GM23338 (cell line): ENCODE results near the gene PIGU.

ENCODE experiments used
- CTCF ChIP-seq, 2 experiments: fragments of 200-600 bp in 1 of 2; sonication (generic) in 1 of 2; conservative IDR thresholded peaks; 2 replicates each; pipeline versions ENCODE4 v1.5.1 to v1.6.1; 2016 to 2017; ENCODE audit warnings: antibody characterized with exemption in 2 of 2, low read depth in 2 of 2, mild to moderate bottlenecking in 2 of 2, moderate library complexity in 1 of 2
- EZH2phosphoT487 ChIP-seq: fragments of 200-600 bp; sonication (generic); IDR thresholded peaks from one replicate; pipeline ENCODE4 v1.8.1; 2018; ENCODE audit warnings: antibody characterized with exemption; ENCODE audit not compliant: unreplicated experiment
- JUNB ChIP-seq: IDR thresholded peaks from one replicate; pipeline ENCODE4 v1.6.1; 2016; ENCODE audit warnings: antibody characterized with exemption; ENCODE audit not compliant: unreplicated experiment
- POLR2AphosphoS5 ChIP-seq: IDR thresholded peaks from 2 replicates; pipeline ENCODE4 v1.6.1; 2016; ENCODE audit warnings: antibody characterized with exemption, low read depth

GRCh38 chr20:34561661-34562060 lies 115.2 kb downstream of the PIGU start:
- no peak for TF ChIP-seq CTCF (conservative IDR thresholded peaks at IDR 0.05; ENCODE audit: low read depth in 2 of 2)
- TF ChIP-seq POLR2AphosphoS5 = no peak
- TF ChIP-seq EZH2phosphoT487 = no peak
- TF ChIP-seq JUNB = no peak
